Gastroesophageal sphincter (tissue), 3 donors: ENCODE results near the gene L3MBTL2.

ENCODE experiments used
- POLR2A ChIP-seq, 2 donors: fragments of 450-650 bp; IDR thresholded peaks; one replicate each; pipeline ENCODE4 v1.6.1; 2017; ENCODE audit warnings: antibody characterized with exemption in 2 of 2, mild to moderate bottlenecking in 2 of 2, moderate library complexity in 1 of 2
- TF ChIP-seq, protein P1 (sequence below), 4 experiments: fragments of 200-600 bp in 2 of 4; fragments of 450-650 bp in 2 of 4; sonication (generic) in 1 of 4; IDR thresholded peaks; one replicate each; pipeline ENCODE4 v1.5.1; 2017 to 2019; ENCODE audit warnings: antibody characterized with exemption in 4 of 4, mild to moderate bottlenecking in 2 of 4, moderate library complexity in 2 of 4

DNA sequence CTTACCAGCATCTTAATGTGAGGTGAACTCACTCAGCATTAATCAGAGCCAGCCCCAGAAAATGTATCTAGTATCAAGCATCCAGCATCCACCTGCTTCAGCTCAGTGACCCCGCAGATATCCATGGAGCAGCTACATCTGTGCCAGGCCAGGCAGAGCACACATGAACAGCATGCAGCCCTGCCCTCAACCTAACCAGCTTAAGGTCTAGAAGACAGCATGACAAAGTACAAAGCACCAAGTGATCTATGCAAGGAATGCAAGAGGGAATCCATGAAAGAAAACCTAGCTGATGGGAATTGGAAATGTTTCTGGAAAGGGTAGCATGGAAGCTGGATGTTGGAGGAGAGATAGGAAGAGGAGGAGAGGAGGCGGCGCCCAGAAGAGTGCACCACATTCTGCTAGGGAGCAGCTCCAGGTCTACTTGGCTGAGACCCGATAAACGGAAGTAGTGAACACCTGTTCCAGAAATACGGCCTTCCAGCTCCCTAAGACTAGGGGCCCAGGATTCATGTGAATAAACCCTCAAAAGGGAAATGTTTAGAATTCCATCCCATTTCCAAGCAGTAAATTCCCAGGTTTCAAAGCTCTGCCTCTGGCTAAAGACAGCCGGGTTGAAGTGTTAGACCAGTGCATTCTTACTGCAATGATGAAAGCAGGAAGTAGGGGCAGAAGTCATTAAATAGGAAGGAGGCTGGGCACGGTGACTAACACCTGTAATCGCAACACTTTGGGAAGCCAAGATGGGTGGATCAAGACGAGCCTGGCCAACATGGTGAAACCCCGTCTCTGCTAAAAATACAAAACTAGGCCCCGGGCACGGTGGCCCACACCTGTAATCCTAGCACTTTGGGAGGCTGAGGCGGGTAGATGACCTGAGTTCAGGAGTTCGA lies 23.5 kb upstream of the L3MBTL2 start:
- TF ChIP-seq, protein P1, sequence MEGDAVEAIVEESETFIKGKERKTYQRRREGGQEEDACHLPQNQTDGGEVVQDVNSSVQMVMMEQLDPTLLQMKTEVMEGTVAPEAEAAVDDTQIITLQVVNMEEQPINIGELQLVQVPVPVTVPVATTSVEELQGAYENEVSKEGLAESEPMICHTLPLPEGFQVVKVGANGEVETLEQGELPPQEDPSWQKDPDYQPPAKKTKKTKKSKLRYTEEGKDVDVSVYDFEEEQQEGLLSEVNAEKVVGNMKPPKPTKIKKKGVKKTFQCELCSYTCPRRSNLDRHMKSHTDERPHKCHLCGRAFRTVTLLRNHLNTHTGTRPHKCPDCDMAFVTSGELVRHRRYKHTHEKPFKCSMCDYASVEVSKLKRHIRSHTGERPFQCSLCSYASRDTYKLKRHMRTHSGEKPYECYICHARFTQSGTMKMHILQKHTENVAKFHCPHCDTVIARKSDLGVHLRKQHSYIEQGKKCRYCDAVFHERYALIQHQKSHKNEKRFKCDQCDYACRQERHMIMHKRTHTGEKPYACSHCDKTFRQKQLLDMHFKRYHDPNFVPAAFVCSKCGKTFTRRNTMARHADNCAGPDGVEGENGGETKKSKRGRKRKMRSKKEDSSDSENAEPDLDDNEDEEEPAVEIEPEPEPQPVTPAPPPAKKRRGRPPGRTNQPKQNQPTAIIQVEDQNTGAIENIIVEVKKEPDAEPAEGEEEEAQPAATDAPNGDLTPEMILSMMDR (IDR thresholded peaks at IDR 0.05): no peak
- no peak for TF ChIP-seq POLR2A (IDR thresholded peaks at IDR 0.05)
